ENCODE data around the gene STON1. TPM values are rescaled to one million over a fixed set of nuclear protein-coding genes. Genes with fewer than 3 reads are reported as not detected.
A peak's percentile ranks its signal among the peaks of the same experiment; 100 is the strongest.
"Not testable (repeated sequence)": the region's sequence is repeated elsewhere in the genome, so short reads cannot be mapped to it uniquely, and the experiment has no call there.

The STON1 gene
- total RNA-seq, 5 donors from 2014 or later (not counting 1 experiment from before 2014, with no cell fraction given) = 2.5 to 3.8 (median 2.6) TPM

DNA sequence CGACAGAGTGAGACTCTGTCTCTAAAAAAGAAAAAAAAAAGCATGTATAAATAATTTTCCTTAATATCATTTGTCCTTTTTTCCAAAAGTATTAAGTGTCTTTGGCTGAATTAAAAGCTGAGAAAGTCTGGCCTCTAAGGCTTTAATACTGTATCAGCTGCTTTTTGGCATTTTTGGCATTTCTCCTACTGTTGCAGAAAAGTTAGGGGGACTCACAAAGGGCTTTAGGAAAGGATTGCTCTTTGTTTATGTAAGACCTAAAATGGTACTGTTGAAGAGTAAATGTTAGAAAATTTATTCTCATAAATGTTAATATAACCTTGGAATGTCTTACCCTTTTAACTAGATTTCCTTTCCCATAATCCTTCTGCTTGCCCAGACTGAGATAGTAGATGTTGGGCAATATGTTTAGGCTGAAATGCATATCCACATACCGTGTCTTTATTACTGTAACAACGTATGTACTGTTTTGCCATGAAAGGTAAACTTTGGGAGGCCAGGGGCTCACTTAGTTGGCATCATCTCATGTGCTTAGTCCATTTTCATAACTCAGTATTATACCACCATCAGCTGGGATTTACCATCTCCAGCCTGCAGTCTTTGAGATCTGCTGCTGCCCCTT is 18.0 kb upstream of the STON1 start:
- no peaks in the 10 kb centered on the region for H3K9me3 Mint-ChIP-seq
- Histone ChIP-seq H3K27me3 (replicated peaks in 1 of 2; ENCODE audit: control insufficient read depth in 2 of 2, extremely low read depth in 1 of 2, insufficient read depth in 2 of 2, low read length in 1 of 2) (no peaks in the 10 kb centered on the region), H3K36me3 (ENCODE audit: control insufficient read depth in 2 of 2, extremely low read depth in 1 of 2, insufficient read depth in 1 of 2, low read length in 1 of 2) (peaks cover 16 to 72% of the 10 kb centered on the region in 2 donors), H3K4me3 (ENCODE audit: control insufficient read depth in 1 of 2, extremely low read depth in 1 of 2, low read length in 1 of 2) (no peak overlapping the region), H3K4me1 (ENCODE audit: control insufficient read depth in 1 of 2, extremely low read depth in 1 of 2, insufficient read depth in 2 of 2, low read length in 2 of 2) (peaks cover 5 to 14% of the 10 kb centered on the region in 2 experiments), H3K9me3 (no peaks in the 10 kb centered on the region), H3K27ac (ENCODE audit: low read length) (no peak overlapping the region)
- POLR2A ChIA-PET = no interaction called here
- no peaks in the 10 kb centered on the region for H3K27me3 Mint-ChIP-seq
- WGBS (ENCODE audit: insufficient coverage) = no CpG with 5 or more reads among the region's 3 CpGs
- CTCF ChIA-PET = no interaction called here
- H3K36me3 Mint-ChIP-seq = peaks cover 76% of the 10 kb centered on the region
- H3K4me1 Mint-ChIP-seq = peaks cover 20 to 31% (median 28%) of the 10 kb centered on the region in 3 donors
- DNase-seq (no peak), ATAC-seq (replicated peaks in 1 of 4) (no peak)
- no peak overlapping the region for H3K4me3 Mint-ChIP-seq
- H3K27ac Mint-ChIP-seq = no peak overlapping the region

GRCh38 chr2:48512571-48512970 is 17.4 kb upstream of the STON1 start:
- DNase-seq (no peak), ATAC-seq (replicated peaks in 1 of 4) (no peak)
- no peaks in the 10 kb centered on the region for H3K9me3 Mint-ChIP-seq
- Histone ChIP-seq H3K27me3 (replicated peaks in 1 of 2; ENCODE audit: control insufficient read depth in 2 of 2, extremely low read depth in 1 of 2, insufficient read depth in 2 of 2, low read length in 1 of 2) (no peaks in the 10 kb centered on the region), H3K4me3 (ENCODE audit: control insufficient read depth in 1 of 2, extremely low read depth in 1 of 2, low read length in 1 of 2) (no peak overlapping the region), H3K9me3 (no peaks in the 10 kb centered on the region), H3K36me3 (ENCODE audit: control insufficient read depth in 2 of 2, extremely low read depth in 1 of 2, insufficient read depth in 1 of 2, low read length in 1 of 2) (peaks cover 10 to 71% of the 10 kb centered on the region in 2 donors), H3K4me1 (ENCODE audit: control insufficient read depth in 1 of 2, extremely low read depth in 1 of 2, insufficient read depth in 2 of 2, low read length in 2 of 2) (peaks cover 5 to 14% of the 10 kb centered on the region in 2 experiments), H3K27ac (ENCODE audit: low read length) (no peak overlapping the region)
- H3K36me3 Mint-ChIP-seq = peaks cover 76% of the 10 kb centered on the region
- H3K27me3 Mint-ChIP-seq = no peaks in the 10 kb centered on the region
- H3K27ac Mint-ChIP-seq = peak overlapping the region in 1 of 2 donors; percentile 2
- CTCF ChIA-PET = interaction anchor here in 1 of 2 donors (0.6 kb wide), 1 partner anchor 11 kb away, joined by 5 read pairs; no protein-coding TSS in a partner anchor
- no CpG with 5 or more reads among the region's 4 CpGs for WGBS (ENCODE audit: insufficient coverage)
- POLR2A ChIA-PET = no interaction called here
- peaks cover 20 to 28% (median 24%) of the 10 kb centered on the region in 3 donors for H3K4me1 Mint-ChIP-seq
- H3K4me3 Mint-ChIP-seq = no peak overlapping the region

DNA sequence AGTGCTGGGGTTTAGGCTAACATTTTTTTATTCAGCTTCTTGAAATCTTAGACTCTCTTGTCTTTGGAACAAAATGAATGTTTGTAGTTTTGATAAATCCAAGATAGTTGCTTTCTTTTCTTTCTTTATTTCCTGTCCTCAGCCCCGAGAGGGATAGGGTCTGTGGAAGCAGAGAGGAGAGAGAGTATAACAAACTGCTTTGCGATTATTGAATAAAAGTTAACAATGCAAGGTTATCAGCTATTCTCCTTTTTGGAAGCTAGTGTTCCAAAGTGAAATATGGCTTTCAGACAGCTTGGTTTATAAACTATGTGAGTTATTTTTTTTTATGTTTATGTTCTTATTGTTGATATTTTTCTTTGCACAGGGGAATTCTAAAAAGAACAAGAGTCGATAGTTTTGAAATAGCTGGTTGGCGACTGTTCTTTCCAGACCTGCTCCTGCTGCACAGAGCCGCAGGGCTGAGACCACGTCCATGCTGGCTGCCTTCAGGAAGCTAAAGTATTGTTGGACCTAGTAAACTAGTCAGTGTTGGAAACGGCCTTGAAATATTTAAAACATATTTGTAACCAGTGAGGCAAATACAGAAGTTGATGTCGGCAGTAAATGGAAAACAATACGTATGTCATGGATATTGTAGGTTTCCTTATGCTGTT is 15.5 kb upstream of the STON1 start:
- no peaks in the 10 kb centered on the region for H3K27me3 ChIP-seq (replicated peaks in 1 of 2; ENCODE audit: control insufficient read depth in 2 of 2, extremely low read depth in 1 of 2, insufficient read depth in 2 of 2, low read length in 1 of 2)
- Mint-ChIP-seq H3K27me3 (no peaks in the 10 kb centered on the region), H3K36me3 (peaks cover 79% of the 10 kb centered on the region), H3K27ac (no peak overlapping the region), H3K9me3 (no peaks in the 10 kb centered on the region), H3K4me3 (no peak overlapping the region), H3K4me1 (peaks cover 5 to 14% (median 10%) of the 10 kb centered on the region in 3 donors)
- ATAC-seq (replicated peaks in 1 of 4) (no peak), DNase-seq (no peak)
- ChIA-PET POLR2A (interaction anchor here in 1 of 2 donors (0.7 kb wide), 1 partner anchor 707 kb away, joined by 9 read pairs; no protein-coding TSS in a partner anchor), CTCF (interaction anchor here in 1 of 2 donors (0.6 kb wide), 1 partner anchor 16 kb away, joined by 3 read pairs; no protein-coding TSS in a partner anchor)
- 100% methylated on average over 6 of the region's 9 CpGs for WGBS (ENCODE audit: insufficient coverage)
- H3K4me3 ChIP-seq (ENCODE audit: control insufficient read depth in 1 of 2, extremely low read depth in 1 of 2, low read length in 1 of 2) = no peak overlapping the region
- peaks cover 9 to 88% of the 10 kb centered on the region in 2 donors for H3K36me3 ChIP-seq (ENCODE audit: control insufficient read depth in 2 of 2, extremely low read depth in 1 of 2, insufficient read depth in 1 of 2, low read length in 1 of 2)
- H3K27ac ChIP-seq (ENCODE audit: low read length) = no peak overlapping the region
- no peaks in the 10 kb centered on the region for H3K9me3 ChIP-seq
- peaks cover 3 to 5% of the 10 kb centered on the region in 2 experiments for H3K4me1 ChIP-seq (ENCODE audit: control insufficient read depth in 1 of 2, extremely low read depth in 1 of 2, insufficient read depth in 2 of 2, low read length in 2 of 2)

DNA sequence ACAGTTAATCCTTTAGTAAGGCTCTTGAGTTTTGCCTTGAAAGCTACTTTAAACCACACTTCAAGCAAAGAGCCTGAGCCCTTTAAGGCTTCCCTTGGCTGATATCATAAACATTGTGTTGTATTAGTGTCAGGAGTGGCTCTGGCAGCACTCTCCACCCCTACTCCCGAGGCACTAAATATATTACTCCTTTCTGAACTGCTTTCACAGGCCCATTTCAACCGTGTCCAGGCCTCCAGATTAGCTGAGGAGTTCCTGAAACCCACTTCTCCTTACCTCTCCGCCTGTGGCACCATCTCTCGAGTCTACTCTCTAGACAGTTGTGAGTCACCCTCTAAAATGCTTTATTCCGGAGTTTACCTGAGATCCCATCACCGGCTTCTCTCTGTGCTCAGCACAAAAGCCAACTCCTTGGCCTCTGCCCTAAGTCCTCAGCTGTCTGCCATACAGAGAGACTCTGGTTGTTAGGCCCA is 14.4 kb upstream of the STON1 start:
- POLR2A ChIA-PET = no interaction called here
- CTCF ChIA-PET = no interaction called here
- peaks cover 9 to 84% of the 10 kb centered on the region in 2 donors for H3K36me3 ChIP-seq (ENCODE audit: control insufficient read depth in 2 of 2, extremely low read depth in 1 of 2, insufficient read depth in 1 of 2, low read length in 1 of 2)
- peaks cover 0 to 5% (median under 1%) of the 10 kb centered on the region in 3 donors for H3K4me1 Mint-ChIP-seq
- H3K27ac ChIP-seq (ENCODE audit: low read length) = no peak overlapping the region
- H3K27me3 ChIP-seq (replicated peaks in 1 of 2; ENCODE audit: control insufficient read depth in 2 of 2, extremely low read depth in 1 of 2, insufficient read depth in 2 of 2, low read length in 1 of 2) = no peaks in the 10 kb centered on the region
- 100% methylated on average over 5 of the region's 6 CpGs for WGBS (ENCODE audit: insufficient coverage)
- H3K27ac Mint-ChIP-seq = peak overlapping the region in 1 of 2 donors; percentile 34
- no peak for DNase-seq
- no peak overlapping the region for H3K4me3 Mint-ChIP-seq
- no peaks in the 10 kb centered on the region for H3K9me3 ChIP-seq
- H3K36me3 Mint-ChIP-seq = peaks cover 78% of the 10 kb centered on the region
- no peaks in the 10 kb centered on the region for H3K9me3 Mint-ChIP-seq
- peaks cover 0 to 1% of the 10 kb centered on the region in 2 experiments for H3K4me1 ChIP-seq (ENCODE audit: control insufficient read depth in 1 of 2, extremely low read depth in 1 of 2, insufficient read depth in 2 of 2, low read length in 2 of 2)
- no peak for ATAC-seq (replicated peaks in 1 of 4)
- H3K27me3 Mint-ChIP-seq = no peaks in the 10 kb centered on the region
- H3K4me3 ChIP-seq (ENCODE audit: control insufficient read depth in 1 of 2, extremely low read depth in 1 of 2, low read length in 1 of 2) = no peak overlapping the region

DNA sequence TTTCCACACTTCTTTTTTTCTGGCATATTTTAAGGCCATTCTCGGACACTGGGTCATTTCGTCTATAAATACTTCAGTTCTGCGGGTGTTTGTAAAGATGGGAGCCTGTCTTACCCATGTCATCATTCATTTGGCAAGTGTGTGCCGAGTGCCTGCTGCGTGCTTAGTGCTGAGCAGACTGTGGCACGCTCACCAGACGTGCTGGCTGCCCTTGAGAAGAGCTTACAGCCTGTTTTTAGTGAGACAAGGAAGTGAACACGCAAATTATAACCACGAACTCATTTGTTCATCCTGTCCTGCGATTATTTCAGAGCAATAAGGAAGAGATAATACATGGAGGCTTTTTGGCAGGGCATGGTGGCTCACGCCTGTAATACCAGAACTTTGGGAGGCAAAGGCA is 10.4 kb upstream of the STON1 start:
- POLR2A ChIA-PET = no interaction called here
- H3K27ac Mint-ChIP-seq = no peak overlapping the region
- H3K4me3 Mint-ChIP-seq = no peak overlapping the region
- Histone ChIP-seq H3K27ac (ENCODE audit: low read length) (no peak overlapping the region), H3K4me1 (ENCODE audit: control insufficient read depth in 1 of 2, extremely low read depth in 1 of 2, insufficient read depth in 2 of 2, low read length in 2 of 2) (no peaks in the 10 kb centered on the region), H3K4me3 (ENCODE audit: control insufficient read depth in 1 of 2, extremely low read depth in 1 of 2, low read length in 1 of 2) (no peak overlapping the region), H3K27me3 (replicated peaks in 1 of 2; ENCODE audit: control insufficient read depth in 2 of 2, extremely low read depth in 1 of 2, insufficient read depth in 2 of 2, low read length in 1 of 2) (no peaks in the 10 kb centered on the region), H3K9me3 (no peaks in the 10 kb centered on the region), H3K36me3 (ENCODE audit: control insufficient read depth in 2 of 2, extremely low read depth in 1 of 2, insufficient read depth in 1 of 2, low read length in 1 of 2) (peaks cover 7 to 60% of the 10 kb centered on the region in 2 donors)
- H3K4me1 Mint-ChIP-seq = no peaks in the 10 kb centered on the region
- H3K9me3 Mint-ChIP-seq = no peaks in the 10 kb centered on the region
- peaks cover 58% of the 10 kb centered on the region for H3K36me3 Mint-ChIP-seq
- no peaks in the 10 kb centered on the region for H3K27me3 Mint-ChIP-seq
- DNase-seq (no peak), ATAC-seq (replicated peaks in 1 of 4) (no peak)
- WGBS (ENCODE audit: insufficient coverage) = 84% methylated on average over 8 of the region's 11 CpGs
- CTCF ChIA-PET = no interaction called here

GRCh38 chr2:48524756-48525155 is 5.2 kb upstream of the STON1 start:
- peaks cover 8 to 12% (median 8%) of the 10 kb centered on the region in 3 donors for H3K4me1 Mint-ChIP-seq
- H3K27me3 Mint-ChIP-seq; H3K9me3 Mint-ChIP-seq; H3K27me3 ChIP-seq (replicated peaks in 1 of 2; ENCODE audit: control insufficient read depth in 2 of 2, extremely low read depth in 1 of 2, insufficient read depth in 2 of 2, low read length in 1 of 2); H3K27ac ChIP-seq (ENCODE audit: low read length); H3K4me3 Mint-ChIP-seq; H3K9me3 ChIP-seq; DNase-seq; H3K4me3 ChIP-seq (ENCODE audit: control insufficient read depth in 1 of 2, extremely low read depth in 1 of 2, low read length in 1 of 2); H3K27ac Mint-ChIP-seq; ATAC-seq (replicated peaks in 1 of 4); H3K4me1 ChIP-seq (ENCODE audit: control insufficient read depth in 1 of 2, extremely low read depth in 1 of 2, insufficient read depth in 2 of 2, low read length in 2 of 2): not testable (repeated sequence)
- no CpG with 5 or more reads among the region's 3 CpGs for WGBS (ENCODE audit: insufficient coverage)
- ChIA-PET POLR2A (interaction anchor here in 1 of 2 donors (1.0 kb wide), 1 partner anchor 66 kb away, joined by 11 read pairs; no protein-coding TSS in a partner anchor), CTCF (interaction anchor here in 1 of 2 donors (0.6 kb wide), 1 partner anchor 722 kb away, joined by 3 read pairs; no protein-coding TSS in a partner anchor)
- peaks cover 27% of the 10 kb centered on the region for H3K36me3 Mint-ChIP-seq
- H3K36me3 ChIP-seq (ENCODE audit: control insufficient read depth in 2 of 2, extremely low read depth in 1 of 2, insufficient read depth in 1 of 2, low read length in 1 of 2) = peaks cover 0 to 20% of the 10 kb centered on the region in 2 donors
